ENCODE measurements around the gene CYP27C1. TPM values are rescaled to one million over a fixed set of nuclear protein-coding genes. Genes with fewer than 3 reads are reported as not detected.
A peak's percentile ranks its signal among the peaks of the same experiment; 100 is the strongest.
"Not testable (repeated sequence)": the region's sequence is repeated elsewhere in the genome, so short reads cannot be mapped to it uniquely, and the experiment has no call there.

The CYP27C1 gene
- total RNA-seq, 2 donors from 2014 or later, result 1.8 TPM; not detected in 1

DNA sequence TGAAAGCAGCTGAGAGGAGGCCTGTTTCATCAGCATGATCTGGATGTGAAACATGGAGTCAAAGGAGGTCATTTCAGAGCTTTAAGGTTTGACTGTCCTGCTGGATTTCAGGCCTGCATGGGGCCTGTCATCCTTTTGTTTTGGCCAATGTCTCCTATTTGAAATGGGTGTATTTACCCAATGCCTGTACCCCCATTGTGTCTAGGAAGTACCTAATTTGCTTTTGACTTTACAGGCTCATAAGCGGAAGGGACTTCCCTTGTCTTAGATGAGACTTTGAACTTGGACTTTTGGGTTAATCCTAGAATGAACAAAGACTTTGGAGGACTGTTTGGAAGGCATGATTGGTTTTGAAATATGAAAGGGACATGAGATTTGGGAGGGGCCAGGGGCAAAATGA lies 19.3 kb upstream of the CYP27C1 start:
- H3K4me1 ChIP-seq (replicated peaks), result no peaks in the 10 kb centered on the region
- no peak overlapping the region for H3K27ac ChIP-seq
- WGBS, result 95% methylated on average over 1 of the region's 1 CpG
- TF ChIP-seq, protein P1, sequence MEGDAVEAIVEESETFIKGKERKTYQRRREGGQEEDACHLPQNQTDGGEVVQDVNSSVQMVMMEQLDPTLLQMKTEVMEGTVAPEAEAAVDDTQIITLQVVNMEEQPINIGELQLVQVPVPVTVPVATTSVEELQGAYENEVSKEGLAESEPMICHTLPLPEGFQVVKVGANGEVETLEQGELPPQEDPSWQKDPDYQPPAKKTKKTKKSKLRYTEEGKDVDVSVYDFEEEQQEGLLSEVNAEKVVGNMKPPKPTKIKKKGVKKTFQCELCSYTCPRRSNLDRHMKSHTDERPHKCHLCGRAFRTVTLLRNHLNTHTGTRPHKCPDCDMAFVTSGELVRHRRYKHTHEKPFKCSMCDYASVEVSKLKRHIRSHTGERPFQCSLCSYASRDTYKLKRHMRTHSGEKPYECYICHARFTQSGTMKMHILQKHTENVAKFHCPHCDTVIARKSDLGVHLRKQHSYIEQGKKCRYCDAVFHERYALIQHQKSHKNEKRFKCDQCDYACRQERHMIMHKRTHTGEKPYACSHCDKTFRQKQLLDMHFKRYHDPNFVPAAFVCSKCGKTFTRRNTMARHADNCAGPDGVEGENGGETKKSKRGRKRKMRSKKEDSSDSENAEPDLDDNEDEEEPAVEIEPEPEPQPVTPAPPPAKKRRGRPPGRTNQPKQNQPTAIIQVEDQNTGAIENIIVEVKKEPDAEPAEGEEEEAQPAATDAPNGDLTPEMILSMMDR (IDR thresholded peaks at IDR 0.05), result no peak
- TF ChIP-seq POLR2AphosphoS5 (IDR thresholded peaks at IDR 0.05) (no peak), POLR2A (IDR thresholded peaks at IDR 0.05) (no peak)
- no peak for DNase-seq (ENCODE audit: low spot score)
- no peaks in the 10 kb centered on the region for H3K27me3 ChIP-seq (replicated peaks; ENCODE audit: insufficient read depth)
- no peaks in the 10 kb centered on the region for H3K36me3 ChIP-seq
- intact Hi-C loops (cut with DNase I), result no loop called here
- H3K4me3 ChIP-seq, result no peak overlapping the region
- H3K9me3 ChIP-seq, result no peaks in the 10 kb centered on the region

DNA sequence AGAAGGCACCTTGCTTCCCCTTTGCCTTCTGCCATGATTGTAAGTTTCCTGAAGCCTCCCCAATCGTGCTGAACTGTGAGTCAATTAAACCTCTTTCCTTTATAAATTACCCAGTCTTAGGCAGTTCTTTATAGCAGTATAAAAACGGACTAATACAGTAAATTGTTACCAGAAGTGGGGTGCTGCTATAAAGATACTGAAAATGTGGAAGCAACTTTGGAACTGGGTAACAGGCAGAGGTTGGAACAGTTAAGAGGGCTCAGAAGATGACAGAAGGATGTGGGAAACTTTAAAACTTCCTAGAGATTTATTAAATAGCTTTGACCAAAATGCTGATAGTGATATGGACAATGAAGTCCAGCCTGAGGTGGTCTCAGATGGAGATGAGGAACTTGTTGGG lies 17.7 kb upstream of the CYP27C1 start:
- H3K4me1 ChIP-seq (replicated peaks); H3K9me3 ChIP-seq; H3K4me3 ChIP-seq; H3K27me3 ChIP-seq (replicated peaks; ENCODE audit: insufficient read depth); H3K27ac ChIP-seq; H3K36me3 ChIP-seq; DNase-seq (ENCODE audit: low spot score); intact Hi-C loops (cut with DNase I): not testable (repeated sequence)
- 75% methylated on average over 2 of the region's 2 CpGs for WGBS

DNA sequence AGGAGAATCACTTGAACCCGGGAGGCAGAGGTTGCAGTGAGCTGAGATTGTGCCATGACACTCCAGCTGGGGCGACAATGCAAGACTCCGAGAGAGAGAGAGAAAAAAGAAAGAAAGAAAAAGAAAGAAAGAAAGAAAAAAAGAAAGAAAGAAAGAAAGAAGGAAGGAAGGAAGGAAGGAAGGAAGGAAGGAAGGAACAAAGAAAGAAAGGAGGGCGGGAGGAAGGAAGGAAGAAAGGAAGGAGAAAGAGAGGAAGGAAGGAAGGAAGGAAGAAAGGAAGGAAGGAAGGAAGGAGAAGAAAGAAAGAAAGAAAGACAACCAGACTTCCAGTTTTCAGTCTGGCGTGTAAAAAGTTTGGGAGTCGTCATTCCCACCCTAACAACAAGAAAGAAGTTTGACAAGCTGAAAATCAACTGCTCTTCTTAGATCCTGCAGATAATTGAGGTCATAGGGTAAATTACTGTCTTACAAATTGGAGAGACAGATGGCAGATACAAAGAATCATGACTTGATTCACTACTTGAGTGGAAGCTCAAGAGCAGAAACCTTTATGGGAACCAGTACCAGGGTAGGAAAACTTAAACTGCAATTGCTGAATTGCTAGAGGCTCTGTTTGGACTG lies 15.1 kb upstream of the CYP27C1 start:
- 83% methylated on average over 6 of the region's 6 CpGs for WGBS
- Histone ChIP-seq H3K4me3 (no peak overlapping the region), H3K27ac (no peak overlapping the region), H3K27me3 (replicated peaks; ENCODE audit: insufficient read depth) (no peaks in the 10 kb centered on the region), H3K36me3 (no peaks in the 10 kb centered on the region), H3K9me3 (no peaks in the 10 kb centered on the region), H3K4me1 (replicated peaks) (no peaks in the 10 kb centered on the region)
- DNase-seq (ENCODE audit: low spot score), result no peak
- TF ChIP-seq, protein P1 (IDR thresholded peaks at IDR 0.05), result no peak
- TF ChIP-seq POLR2AphosphoS5 (IDR thresholded peaks at IDR 0.05) (no peak), POLR2A (IDR thresholded peaks at IDR 0.05) (no peak)
- intact Hi-C loops (cut with DNase I), result no loop called here

DNA sequence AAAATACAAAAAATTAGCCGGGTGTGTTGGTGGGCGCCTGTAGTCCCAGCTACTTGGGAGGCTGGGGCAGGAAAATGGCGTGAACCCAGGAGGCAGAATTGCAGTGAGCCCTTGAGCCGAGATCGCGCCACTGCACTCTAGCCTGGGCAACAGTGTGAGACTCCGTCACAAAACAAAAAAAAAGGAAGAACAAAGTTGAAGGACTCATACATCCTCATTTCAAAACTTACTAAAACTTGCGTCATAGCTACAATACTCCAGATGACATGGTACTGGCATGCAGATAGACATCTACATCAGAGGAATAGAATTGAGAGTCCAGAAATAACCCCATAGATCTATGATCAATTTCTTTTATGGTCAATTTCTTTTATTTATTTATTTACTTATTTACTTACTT lies 13.6 kb upstream of the CYP27C1 start:
- no peaks in the 10 kb centered on the region for H3K27me3 ChIP-seq (replicated peaks; ENCODE audit: insufficient read depth)
- no peak overlapping the region for H3K27ac ChIP-seq
- TF ChIP-seq POLR2AphosphoS5 (IDR thresholded peaks at IDR 0.05) (no peak), POLR2A (IDR thresholded peaks at IDR 0.05) (no peak)
- TF ChIP-seq, protein P1 (IDR thresholded peaks at IDR 0.05), result no peak
- intact Hi-C loops (cut with DNase I), result no loop called here
- no peaks in the 10 kb centered on the region for H3K4me1 ChIP-seq (replicated peaks)
- no peaks in the 10 kb centered on the region for H3K36me3 ChIP-seq
- no peaks in the 10 kb centered on the region for H3K9me3 ChIP-seq
- 93% methylated on average over 8 of the region's 8 CpGs for WGBS
- DNase-seq (ENCODE audit: low spot score), result no peak
- H3K4me3 ChIP-seq, result no peak overlapping the region

DNA sequence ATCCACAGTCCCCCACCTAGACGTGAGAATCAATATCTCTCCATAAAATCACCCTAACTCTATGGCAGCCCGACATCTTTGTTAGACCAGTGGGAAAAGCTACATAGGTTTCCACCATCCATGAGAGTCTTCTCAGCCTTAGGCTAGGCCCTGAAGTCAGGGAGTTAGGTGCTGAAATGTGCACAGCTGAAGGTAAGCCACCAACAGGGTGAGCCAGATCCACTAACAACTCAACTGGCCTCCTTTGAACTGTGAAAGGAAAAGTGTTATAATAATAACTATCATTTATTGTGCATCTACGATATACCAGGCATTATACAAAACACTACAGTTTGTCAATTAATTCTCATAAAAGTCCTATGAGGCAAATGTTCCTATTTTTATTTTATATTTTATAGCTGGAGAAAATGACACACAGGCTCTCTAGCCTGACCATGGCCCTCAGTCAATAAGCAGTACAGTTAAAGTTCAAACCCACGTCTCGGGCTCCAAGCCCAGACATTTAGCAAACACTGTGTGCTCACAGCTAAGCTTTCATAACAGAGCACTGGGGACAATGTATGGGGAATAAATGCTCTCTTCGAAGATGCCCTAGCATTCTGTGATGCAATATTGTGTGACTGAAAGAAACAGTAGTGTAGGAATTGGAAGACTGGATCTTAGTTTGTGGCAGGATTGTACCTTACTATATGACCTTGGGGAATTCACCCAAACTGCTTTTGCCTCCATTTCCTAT lies 11.2 kb upstream of the CYP27C1 start:
- H3K9me3 ChIP-seq, result no peaks in the 10 kb centered on the region
- TF ChIP-seq, protein P1 (IDR thresholded peaks at IDR 0.05), result no peak
- TF ChIP-seq POLR2AphosphoS5 (IDR thresholded peaks at IDR 0.05), result peak; percentile 6
- 64% methylated on average over 6 of the region's 6 CpGs for WGBS

More for the DNA sequence above, 11.2 kb upstream of the CYP27C1 start:
- H3K4me1 ChIP-seq (replicated peaks), result no peaks in the 10 kb centered on the region
- intact Hi-C loops (cut with DNase I), result no loop called here
- no peaks in the 10 kb centered on the region for H3K27me3 ChIP-seq (replicated peaks; ENCODE audit: insufficient read depth)
- DNase-seq (ENCODE audit: low spot score), result no peak
- H3K27ac ChIP-seq, result no peak overlapping the region
- no peak overlapping the region for H3K4me3 ChIP-seq
- no peaks in the 10 kb centered on the region for H3K36me3 ChIP-seq
